H1 (cell line): Measurements from ENCODE around the gene POP5. TPM values are rescaled to one million over a fixed set of nuclear protein-coding genes. Genes with fewer than 3 reads are reported as not detected.

Experiments
- SUZ12 ChIP-seq: fragments of 200-600 bp; sonication (generic); IDR thresholded peaks from 2 replicates; pipeline ENCODE4 v1.6.1; 2012; ENCODE audit warnings: mild to moderate bottlenecking, inconsistent platforms, low read length, moderate library complexity, mixed read lengths
- polyA plus RNA-seq, 7 experiments: library from polyadenylated mRNA; depleted of rRNA in 3 of 7; stranded (reverse) in 5 of 7; unstranded in 2 of 7; fragments of >200 nt in 5 of 7; fragments of 200-250 nt in 2 of 7; gene quantifications; 1 replicate in 5 of 7; 2 replicates in 1 of 7; 4 replicates in 1 of 7; pipeline versions ENCODE4 v1.2.1 to v1.2.3, GENCODE V29; 2011 to 2013; ENCODE audit warnings: missing spikeins in 2 of 7, mixed read lengths in 2 of 7
- total RNA-seq: library from RNA; stranded (reverse); fragmentation: NEBNext Ultra II Directional; extraction: Animal tissue kit (Norgen Biotek cat#: 25700); gene quantifications from 2 replicates; pipeline ENCODE4 v1.2.1, GENCODE V29; 2021
- TF ChIP-seq, protein P1 (sequence below), 3 experiments: IDR thresholded peaks; 1 replicate in 2 of 3; 2 replicates in 1 of 3; pipeline versions ENCODE4 v1.5.1 to v1.6.1; 2011; ENCODE audit warnings: low read length in 3 of 3, mild to moderate bottlenecking in 3 of 3, inconsistent platforms in 2 of 3, low read depth in 1 of 3, moderate library complexity in 1 of 3; ENCODE audit not compliant: insufficient read depth in 1 of 3; ENCODE audit errors: control extremely low read depth in 1 of 3

POP5 gene
- total and polyA plus RNA-seq, 2 of the 8 experiments (the other 6 are each of a cell fraction or from before 2014, with no cell fraction given) = 59.7 to 124 TPM

DNA sequence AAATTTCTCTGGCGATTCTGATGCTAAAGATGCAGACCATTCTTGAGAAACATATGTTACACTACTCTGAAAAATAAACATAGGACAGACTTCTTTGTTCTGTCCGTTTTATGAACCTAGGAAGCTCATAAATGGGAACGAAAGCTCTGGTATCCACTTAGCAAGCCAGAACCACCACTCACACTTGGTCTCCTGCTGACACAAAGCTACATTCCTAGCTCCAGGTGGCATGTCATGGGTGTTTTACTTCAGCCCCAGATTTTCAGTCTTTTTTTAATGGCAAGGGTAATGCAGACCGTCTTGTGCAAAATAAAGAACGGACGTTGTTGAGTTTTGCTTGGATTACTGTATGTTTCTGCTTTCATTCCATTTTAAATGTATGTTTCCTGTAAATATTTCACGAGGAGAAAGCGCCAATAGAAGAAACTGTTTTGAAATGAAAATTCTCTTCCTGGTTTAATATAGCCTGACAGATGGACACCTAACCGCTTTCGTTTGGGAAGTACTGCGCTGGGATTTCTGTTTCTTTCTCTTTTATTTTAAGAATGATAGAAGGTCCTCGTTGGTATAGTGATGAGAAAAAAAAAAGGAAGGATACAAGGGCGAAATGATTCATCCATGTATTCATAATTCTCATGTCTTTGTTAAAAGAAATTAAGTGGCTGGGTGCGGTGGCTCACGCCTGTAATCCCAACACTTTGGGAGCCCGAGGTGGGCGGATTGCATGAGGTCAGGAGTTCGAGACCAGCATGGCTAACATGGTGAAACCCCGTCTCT, 51.4 kb downstream of the POP5 start (continued):
- TF ChIP-seq SUZ12 = no peak
- TF ChIP-seq, protein P1, sequence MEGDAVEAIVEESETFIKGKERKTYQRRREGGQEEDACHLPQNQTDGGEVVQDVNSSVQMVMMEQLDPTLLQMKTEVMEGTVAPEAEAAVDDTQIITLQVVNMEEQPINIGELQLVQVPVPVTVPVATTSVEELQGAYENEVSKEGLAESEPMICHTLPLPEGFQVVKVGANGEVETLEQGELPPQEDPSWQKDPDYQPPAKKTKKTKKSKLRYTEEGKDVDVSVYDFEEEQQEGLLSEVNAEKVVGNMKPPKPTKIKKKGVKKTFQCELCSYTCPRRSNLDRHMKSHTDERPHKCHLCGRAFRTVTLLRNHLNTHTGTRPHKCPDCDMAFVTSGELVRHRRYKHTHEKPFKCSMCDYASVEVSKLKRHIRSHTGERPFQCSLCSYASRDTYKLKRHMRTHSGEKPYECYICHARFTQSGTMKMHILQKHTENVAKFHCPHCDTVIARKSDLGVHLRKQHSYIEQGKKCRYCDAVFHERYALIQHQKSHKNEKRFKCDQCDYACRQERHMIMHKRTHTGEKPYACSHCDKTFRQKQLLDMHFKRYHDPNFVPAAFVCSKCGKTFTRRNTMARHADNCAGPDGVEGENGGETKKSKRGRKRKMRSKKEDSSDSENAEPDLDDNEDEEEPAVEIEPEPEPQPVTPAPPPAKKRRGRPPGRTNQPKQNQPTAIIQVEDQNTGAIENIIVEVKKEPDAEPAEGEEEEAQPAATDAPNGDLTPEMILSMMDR (IDR thresholded peaks at IDR 0.05; ENCODE audit: control extremely low read depth in 1 of 3, insufficient read depth in 1 of 3, low read depth in 1 of 3, low read length in 3 of 3) = peak in 1 of 3 experiments; percentile 6; a peak in 1 of 4 replicates
